DMS53 treated with DMSO at 0.1 percent for 48 hours (cell line): ENCODE results near the gene HMGCLL1.

Experiments
- DNase-seq: peaks from one replicate; lab custom pipeline; 2025; ENCODE audit not compliant: unreplicated experiment; lab: John Stamatoyannopoulos, UW

Gene HMGCLL1

DNA sequence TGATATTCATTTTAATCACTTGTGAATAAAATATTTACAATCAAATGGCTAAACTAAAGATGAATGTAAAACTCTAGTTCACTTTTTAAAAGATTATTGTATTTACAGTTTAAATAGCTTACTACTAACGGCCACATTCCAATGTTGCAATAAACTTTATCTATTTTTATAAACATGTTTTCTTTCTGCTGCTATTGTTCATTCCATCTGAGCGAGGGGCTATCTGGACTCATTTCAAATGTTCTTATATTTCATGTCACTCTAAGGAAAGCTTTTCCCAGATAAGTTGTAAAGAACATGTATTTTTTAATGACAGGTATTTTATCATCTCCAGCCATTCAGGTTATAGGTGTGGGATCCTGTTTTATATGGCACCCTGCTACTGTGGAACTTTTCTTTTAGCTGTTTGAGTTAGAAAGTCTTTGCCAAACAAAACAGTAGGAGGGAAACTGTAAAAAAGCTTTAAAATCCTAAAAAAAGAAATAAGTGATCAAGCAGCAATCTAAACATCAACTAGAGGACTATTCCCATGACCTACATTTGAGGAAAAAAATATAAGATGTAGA, 42.5 kb downstream of the HMGCLL1 start:
- no peak for DNase-seq

DNA sequence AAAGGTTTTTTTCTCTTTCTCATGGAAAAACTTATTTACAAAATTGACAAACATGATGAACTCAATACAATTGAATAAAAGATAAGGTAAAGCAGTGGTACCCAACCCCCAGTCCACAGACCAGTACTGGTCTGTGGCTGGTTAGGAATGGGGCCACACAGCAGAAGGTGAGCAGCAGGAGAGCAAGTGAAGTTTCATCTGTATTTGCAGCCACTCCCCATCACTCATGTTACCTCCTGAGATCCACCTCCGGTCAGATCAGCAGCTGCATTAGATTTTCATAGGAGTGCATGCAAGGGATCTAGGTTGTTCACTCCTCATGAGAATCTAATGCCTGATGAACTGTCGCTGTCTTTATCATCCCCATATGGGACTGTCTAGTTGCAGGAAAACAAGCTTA, 47.5 kb downstream of the HMGCLL1 start:
- DNase-seq: no peak

DNA sequence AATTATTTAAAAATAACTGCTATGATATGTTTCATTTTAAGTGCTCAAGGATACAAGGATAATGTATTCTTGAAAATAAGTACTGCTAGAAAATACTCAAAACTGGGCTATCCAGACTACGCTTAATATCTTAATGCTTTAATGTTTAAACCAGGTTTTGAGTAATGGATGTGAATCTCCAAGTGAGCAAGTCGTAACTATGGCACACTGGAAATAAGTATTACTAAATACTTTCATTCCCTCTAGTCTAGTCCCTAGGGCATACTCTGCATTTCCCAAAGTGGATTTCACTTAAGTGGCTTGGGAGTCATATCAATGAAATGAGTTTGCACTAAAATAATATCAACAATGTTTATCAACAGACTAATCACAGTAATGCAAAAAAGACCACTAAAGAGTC, 48.1 kb downstream of the HMGCLL1 start:
- no peak for DNase-seq

DNA sequence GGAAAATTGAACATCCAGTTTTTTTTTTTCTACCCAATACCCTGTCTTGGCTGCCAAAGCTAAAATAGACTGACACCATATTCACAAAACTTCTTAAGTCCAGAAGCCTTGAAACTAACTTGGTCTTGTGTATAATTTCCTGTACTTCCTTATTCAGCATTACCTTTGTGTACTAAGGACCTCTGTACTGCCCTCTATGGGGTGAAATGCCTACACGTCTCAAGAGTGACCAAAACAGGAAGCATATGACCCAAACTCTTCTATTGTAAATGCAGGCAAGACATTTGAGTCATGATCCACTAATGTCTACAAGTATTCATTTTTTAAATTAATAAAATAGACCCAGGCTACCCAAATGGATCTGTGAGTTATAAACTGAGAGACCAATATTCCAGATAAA, 50.4 kb downstream of the HMGCLL1 start:
- DNase-seq: peak; percentile 54

DNA sequence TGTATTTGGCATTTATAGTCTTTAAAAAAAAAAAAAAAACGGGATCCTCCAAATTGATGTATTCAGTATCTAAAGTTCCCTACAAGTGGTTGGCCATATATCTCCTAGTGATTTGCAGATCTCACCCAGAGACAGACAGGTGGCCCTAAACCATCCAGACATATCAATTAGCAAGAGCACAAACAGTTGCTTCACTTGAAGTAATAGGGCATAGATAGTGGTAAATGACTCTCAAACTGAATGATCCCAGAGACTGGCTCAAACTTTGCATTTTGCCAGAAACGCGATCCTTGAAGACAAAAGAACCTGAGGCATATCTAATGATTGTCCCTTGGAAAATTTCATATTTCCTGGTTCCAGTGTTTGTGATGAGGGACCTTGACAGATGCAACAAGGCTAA, 54.6 kb downstream of the HMGCLL1 start:
- DNase-seq: no peak

DNA sequence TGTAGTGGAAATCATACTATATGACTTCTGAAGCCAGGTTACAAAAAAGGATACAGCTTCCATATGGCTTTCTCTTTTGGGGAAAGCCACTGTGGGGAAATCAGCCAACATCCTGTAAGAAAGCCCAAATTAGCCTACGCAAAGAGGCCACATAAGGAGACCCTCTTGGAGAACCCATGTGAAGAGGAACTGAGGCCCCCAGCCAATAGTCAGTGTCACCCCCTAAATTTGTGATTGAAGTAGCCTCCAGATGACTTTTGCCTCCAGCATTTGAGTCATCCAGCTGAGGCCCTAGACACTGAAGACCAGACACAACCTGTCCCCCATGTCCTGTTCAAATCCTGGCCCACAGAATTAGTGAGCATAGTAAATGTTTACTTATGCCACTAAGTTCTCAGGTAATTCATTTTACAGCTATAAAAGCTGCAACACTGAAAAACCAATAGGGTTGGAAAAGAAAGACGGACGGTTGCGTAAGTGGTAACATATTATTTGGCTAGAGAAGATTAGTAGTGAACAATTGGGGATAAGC, 60.4 kb downstream of the HMGCLL1 start:
- no peak for DNase-seq

DNA sequence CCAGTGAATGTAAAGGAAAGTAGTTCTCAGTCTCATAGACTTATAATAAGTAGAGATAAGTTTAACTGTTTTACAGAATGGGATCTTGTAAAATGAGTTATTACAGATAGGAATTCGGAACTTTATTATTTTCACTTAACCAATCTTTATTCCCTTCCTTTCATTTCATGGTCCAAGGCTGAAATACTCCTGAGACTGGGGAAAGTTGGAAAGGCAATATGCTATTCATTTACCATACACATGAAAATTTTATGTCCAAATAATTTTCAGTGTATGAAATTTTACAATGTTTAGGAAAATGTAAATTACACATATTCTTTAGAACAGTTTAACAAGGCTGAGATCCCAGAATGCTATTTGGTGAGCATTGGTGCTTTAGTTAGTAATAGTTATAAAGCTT, 62.3 kb downstream of the HMGCLL1 start:
- DNase-seq: no peak

DNA sequence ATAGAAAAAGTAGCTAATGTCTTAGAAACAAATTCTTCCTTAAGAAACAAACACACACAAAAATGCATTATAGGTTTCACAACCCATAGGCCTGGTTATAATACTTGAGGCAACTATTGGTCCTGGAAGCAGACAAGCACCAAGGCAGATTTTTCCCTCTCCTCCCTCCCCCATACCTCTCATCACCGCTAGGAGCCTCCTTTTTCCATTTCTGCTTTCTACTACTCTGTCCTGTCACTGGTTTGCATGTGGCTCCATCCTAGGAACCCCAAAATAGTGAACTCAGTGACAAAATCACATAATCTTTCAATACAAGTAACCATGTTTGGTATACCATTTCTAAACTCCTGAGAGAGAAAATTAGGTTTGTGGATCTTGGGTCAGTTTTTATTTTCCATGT, 66.1 kb downstream of the HMGCLL1 start:
- DNase-seq: no peak

DNA sequence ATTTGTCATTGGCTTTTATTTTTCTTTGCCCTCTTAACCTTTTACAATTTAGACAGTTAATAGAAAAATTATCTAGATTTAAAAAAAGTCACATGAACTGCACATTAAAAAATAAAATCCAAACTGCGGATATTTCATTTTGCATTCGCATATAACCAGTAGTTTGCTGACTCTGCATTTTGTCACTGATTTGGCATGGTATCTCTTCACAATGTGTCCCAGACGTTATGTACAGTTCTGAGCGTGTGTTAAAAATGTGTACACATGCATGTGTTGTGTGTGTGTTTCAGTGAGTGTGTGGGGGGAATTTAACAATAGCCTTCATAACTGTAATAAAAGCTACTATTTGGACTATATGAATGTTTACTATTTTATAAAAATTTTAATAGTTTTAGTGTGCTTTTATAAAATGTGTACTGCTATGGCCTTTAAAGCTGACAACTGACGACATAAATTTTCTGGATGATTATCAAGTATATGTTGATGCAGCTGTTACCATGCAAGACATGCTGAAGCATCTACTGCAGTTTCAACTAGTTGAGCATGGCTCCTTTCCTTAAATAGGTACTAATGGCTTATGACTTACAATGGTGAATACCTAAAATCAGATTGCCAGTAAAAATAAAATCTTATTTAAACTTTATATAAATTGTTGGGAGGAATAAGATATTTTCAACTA, 67.7 kb downstream of the HMGCLL1 start:
- no peak for DNase-seq

DNA sequence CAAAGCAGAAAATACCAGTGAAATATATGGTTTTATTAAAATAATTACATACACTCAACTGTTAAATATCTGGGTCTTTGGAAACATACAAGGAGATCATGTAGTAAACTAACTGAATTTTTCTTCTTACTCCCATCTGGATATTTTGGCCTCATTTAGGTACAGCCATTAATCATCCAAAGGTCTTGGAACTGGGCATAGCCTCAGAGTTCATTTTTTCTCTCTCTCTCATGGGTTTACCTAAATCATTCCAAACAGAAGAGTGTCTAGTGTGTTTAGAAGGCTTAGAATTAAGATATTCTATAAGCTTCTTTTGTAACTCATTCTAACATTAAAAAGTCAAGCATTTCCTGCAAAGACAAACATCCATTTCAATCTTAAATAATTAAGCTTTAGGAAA, 79.4 kb downstream of the HMGCLL1 start:
- DNase-seq: no peak

DNA sequence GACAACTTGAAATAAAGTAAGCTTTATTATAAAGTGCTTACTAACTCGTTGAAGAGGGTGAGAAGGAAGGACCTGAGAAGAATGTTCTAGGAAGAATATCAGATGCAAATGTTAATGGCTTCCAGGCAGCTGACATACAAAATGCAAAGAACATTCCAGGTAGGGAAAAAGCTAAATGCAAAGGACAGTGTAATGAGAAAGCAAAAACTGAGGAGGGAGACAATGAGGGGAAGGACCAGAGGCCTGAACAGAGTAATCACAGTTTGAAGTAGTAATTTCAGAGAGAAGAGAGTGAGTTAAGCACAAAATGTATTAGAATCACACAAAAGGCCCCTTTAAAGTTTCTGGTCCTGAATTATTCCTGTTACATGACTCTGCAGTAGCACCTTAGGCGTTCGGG, 81.3 kb downstream of the HMGCLL1 start:
- DNase-seq: no peak

DNA sequence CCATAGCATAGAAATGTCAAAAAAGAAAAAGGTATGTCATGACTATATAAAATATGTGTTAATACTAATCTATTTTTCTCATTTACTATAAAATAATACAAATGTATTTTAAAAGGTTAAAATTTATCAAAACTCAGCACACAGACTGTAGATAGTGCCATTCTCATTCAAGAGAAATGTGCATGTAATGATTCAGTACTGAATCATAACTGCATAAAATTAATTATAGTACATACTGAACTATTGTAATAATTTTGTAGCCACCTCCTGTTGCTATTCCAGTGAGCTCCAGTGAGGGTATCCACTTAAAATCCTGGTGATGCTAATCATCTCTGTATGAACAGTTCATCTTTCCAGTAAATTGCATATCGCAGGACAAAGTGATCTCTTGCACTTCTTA, 82.8 kb downstream of the HMGCLL1 start:
- no peak for DNase-seq

DNA sequence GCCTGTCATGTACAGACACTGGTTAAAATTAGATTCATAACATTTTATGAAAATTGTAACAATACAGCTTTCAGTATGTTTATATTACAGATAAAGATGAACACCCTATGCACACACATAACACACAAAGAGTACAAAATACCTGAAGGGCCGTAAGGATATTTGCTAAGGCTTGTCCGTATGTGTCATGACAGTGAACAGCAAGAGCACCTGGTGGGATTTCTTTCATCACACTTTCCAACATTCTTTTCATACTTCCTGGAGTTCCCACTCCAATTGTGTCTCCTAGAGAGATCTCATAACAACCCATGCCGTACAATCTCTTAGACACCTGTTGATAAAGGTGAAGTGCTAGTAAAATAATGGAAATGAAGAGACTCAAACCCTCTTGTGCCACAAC, 83.7 kb downstream of the HMGCLL1 start:
- DNase-seq: no peak

DNA sequence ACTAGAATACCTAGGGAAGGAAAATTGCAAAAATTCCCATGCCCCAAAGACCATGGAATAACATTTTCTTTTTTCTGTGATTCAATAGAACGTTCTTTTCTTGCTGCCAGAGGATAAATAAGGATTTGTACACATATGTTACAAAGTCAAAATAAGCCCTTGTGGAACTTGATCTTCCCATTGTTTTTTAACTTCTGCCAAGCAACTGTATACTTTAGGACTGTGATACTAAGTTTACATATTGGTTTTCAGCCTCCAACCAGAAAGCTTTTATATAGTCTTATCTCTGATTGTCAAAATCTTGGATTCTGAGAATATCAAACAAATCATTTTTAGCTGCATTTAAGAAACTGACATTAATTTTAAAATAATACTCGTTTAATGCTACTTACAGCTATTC, 84.6 kb downstream of the HMGCLL1 start:
- no peak for DNase-seq

DNA sequence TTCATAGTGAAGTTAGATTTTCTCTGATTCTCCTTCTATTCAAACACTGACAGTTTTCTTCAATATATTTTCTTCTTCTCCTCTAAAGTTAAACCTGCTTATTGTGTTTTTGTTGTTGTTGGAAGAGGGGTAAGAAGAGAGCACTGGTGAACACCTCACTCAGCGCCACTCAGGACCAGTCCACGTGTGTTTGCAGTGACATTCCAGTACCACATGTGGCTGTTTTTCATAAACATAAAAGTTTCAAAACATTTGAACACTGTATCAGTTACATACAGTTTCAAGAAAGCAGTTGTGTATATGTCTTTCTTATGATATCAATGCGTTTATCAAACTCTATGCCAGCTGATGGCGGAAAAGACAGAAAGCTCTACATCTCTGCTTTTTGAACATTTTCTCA, 86.7 kb downstream of the HMGCLL1 start:
- no peak for DNase-seq

DNA sequence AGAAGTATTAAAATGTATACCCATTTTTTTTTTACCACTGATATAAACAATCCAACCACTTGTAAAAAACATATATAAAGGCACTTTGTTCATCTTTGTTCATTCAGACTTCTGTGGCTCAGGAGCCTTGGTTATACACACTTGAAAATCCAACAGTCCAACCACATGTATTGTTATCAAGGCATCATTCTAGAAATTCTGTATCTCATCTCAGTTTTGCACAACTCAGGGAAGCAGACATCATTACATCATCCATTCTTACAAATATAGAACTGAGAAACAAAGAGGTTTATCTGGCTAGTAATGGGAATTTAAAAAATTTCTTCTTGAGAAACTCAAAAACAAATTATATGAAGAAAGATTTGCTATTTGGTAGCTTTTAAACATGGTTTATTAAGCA, 88.1 kb downstream of the HMGCLL1 start:
- DNase-seq: no peak

DNA sequence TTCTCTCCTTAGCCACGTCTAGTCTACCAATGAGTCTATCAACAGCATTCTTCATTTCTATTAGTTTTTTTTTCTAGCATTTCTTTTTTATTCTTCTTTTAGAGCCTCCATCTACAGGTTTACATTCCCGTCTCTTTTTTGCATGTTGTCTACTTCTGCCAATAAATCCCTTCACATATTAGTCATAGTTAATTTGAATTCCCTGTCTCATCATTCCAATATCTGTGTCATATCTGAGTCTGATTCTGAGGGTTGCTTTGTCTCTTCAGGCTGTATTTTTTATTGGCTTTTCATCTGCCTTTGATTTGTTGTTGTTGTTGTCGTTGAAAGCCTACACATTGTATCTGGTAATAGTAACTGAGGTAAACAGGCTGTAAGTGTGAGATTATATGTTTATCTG, 104.6 kb downstream of the HMGCLL1 start:
- DNase-seq: no peak

DNA sequence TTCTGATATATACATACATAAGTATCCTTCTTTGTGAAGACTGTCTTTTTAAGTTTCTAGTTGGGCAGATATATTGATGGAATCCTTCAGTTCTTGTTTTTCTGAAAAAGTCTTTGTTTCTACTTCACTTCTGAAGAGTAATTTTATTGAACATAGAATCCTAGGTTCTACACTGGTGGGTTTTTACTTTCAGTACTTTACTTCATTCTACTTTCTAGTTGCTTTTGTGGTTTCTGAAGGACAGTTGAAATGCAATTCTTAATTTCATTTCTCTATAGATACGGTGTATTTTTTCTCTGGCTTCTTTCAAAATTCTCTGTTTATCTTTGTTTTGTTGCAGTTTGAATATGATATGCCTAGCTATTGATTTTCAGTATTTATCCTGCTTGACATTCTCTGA, 105.3 kb downstream of the HMGCLL1 start:
- no peak for DNase-seq

DNA sequence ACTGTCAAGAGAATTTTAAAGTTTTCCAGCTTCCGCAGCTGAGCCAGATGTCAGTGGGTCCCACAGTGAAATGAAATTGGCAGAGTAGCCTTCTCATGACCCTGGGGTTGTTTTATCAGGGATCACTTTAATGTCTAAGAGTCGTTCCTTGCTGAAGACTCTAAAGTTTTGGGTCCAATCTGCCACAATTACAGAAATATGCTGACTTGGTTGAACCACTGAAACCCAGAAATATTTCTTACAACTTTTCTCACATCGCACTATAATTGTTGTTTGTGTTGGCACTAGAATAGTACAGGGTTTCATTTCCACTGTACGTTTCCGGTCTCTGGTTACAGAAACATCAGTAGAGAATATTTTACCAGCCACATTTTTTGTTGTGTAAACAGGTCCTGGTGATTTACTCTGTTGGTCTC, 109.0 kb downstream of the HMGCLL1 start:
- DNase-seq: no peak

DNA sequence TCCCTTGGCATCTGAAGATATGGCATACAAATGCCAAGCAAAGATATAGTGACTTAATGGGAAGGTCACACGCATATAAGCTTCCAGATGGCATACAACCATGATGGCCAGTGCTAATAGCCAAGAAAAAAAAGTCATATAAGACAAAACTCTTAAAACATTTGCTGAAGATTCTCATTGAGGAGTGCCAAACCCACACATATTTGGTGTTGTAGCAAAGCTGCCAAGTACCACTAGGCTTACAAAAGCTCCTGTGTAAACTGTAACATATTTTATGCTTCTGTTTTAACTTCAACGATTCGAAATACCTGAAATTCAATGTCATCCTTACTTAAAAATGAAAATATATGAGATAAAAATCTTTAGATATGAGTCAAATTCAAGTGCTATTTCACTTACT, 123.0 kb downstream of the HMGCLL1 start:
- no peak for DNase-seq

DNA sequence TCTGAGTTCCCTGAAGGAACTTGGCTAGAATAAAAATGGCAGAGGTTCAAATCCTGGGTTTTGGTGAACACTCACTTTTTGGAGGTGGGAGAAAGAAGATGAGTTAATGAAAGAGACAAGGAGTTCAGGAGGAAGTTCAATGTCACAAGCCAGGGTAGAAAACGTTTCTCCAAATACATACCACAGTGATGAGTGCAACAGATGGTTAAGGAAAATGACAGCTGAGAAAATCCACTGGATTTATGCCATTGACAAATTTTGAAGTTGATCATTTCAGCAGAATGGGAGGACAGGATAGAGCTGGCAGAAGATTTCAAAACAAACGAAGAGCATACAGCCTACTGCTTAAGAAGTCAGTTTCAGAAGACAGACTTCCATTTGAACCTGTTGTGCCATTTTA, 129.0 kb downstream of the HMGCLL1 start:
- DNase-seq: no peak

DNA sequence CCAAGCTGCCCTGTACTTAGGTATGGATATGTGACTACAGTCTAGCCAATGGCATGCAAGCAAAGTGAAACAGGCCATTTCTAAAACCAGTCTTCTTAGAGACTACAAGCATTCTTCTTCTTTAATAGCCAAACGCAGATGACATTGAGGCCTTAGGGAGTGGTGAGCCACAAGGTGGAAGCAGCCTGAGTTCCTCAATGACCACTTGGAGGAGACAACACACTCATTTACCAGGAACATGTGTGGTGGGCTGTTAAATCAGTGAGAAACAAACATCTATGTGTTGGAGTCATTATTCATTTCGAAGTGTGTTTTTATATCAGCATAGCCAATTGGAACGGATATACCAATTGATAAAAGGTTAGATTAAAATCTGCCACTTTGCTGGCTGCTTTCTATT, 129.8 kb downstream of the HMGCLL1 start:
- no peak for DNase-seq

DNA sequence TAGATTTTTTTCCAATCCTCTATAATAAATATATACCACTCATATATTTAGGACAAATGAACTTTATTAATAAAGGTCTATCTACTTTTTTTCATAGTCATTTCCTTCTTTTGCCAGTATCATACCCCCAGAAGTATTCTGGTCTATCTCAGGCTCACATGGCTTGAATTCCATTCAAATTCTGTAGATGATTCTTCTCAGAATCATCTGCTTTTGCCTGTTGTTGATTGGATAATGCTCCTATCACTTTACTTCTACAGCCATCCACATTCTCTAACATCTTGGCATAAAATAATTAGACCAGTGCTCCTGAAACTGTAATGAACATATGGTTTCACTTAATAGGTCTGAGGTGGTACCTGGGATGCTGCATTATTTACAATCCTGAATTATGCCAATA, 130.5 kb downstream of the HMGCLL1 start:
- no peak for DNase-seq
